VCaP (cell line): Measurements from ENCODE around the gene PGBD1.
A peak's percentile ranks its signal among the peaks of the same experiment; 100 is the strongest.

Experiments used
- H3K27ac ChIP-seq: fragments of 450-650 bp; 2 replicates; pipeline ENCODE4 v1.5.1; 2017
- CTCF ChIP-seq: fragments of 450-650 bp; conservative IDR thresholded peaks from 2 replicates; pipeline ENCODE4 v1.5.1; 2017; ENCODE audit warnings: mild to moderate bottlenecking, moderate library complexity

Gene PGBD1

GRCh38 chr6:28258877-28259777, 22.2 kb upstream of the PGBD1 start, which contains the start of gene NKAPL:
TSS of gene NKAPL (plus strand) at chr6:28259297. CDS start at chr6:28259372, 75 bp downstream.
- H3K27ac ChIP-seq: no peak within 1 kb of the TSS
- no peak for TF ChIP-seq CTCF

- H3K27ac ChIP-seq: no peak overlapping the region
- no peak for TF ChIP-seq CTCF
Observed at GRCh38 chr6:28263922-28264321, 17.4 kb upstream of the PGBD1 start.

GRCh38 chr6:28264834-28265401, 16.5 kb upstream of the PGBD1 start:
- TF ChIP-seq CTCF: no peak

GRCh38 chr6:28266563-28266961, 14.8 kb upstream of the PGBD1 start:
- H3K27ac ChIP-seq: peak overlapping the region; percentile 77; the same call in 1 of the 2 replicates
- TF ChIP-seq CTCF: no peak

More at GRCh38 chr6:28264834-28265401, 16.5 kb upstream of the PGBD1 start:
- no peak overlapping the region for H3K27ac ChIP-seq

GRCh38 chr6:28266962-28267694, 14.2 kb upstream of the PGBD1 start, which contains the start of gene ZSCAN26:
TSS of gene ZSCAN26 (plus strand) at chr6:28267143. CDS start at chr6:28271920, 4,777 bp downstream.
- TF ChIP-seq CTCF: no peak

GRCh38 chr6:28267695-28268059, 13.7 kb upstream of the PGBD1 start:
- TF ChIP-seq CTCF: no peak
- H3K27ac ChIP-seq: peak overlapping the region; percentile 77

More at GRCh38 chr6:28266962-28267694, 14.2 kb upstream of the PGBD1 start, which contains the start of gene ZSCAN26:
- H3K27ac ChIP-seq: peak within 1 kb of the TSS; percentile 77

GRCh38 chr6:28269492-28269891, 11.9 kb upstream of the PGBD1 start:
- TF ChIP-seq CTCF: no peak
- H3K27ac ChIP-seq: no peak overlapping the region
